ENCODE data around the gene CMTM4.

The CMTM4 gene

GRCh38 chr16:66740010-66740409 is 43.5 kb upstream of the CMTM4 start:
- ChIA-PET POLR2A (interaction anchor here (0.6 to 1.1 kb wide), 4 partner anchors 27 to 1563 kb away, joined by 3 read pairs; no protein-coding TSS in a partner anchor), CTCF (interaction anchor here (1.0 to 20.6 kb wide), 18 partner anchors 3 to 334 kb away, joined by 3 to 501 read pairs (median 9); partner anchors contain the start of genes DYNC1LI2 and NAE1)
- DNase-seq (ENCODE audit: low read depth, low spot score): no peak

GRCh38 chr16:66735891-66736290 is 39.3 kb upstream of the CMTM4 start:
- H3K4me3 ChIP-seq (ENCODE audit: low read depth, low read length): no peak overlapping the region
- ChIA-PET POLR2A (no interaction called here), CTCF (interaction anchor here (1.1 to 20.6 kb wide), 8 partner anchors 2 to 132 kb away, joined by 3 to 501 read pairs (median 14); partner anchors contain the start of genes DYNC1LI2 and NAE1)
- no peak for DNase-seq (ENCODE audit: low read depth, low spot score)
- TF ChIP-seq CTCF (IDR thresholded peaks at IDR 0.05; ENCODE audit: insufficient read depth, low read length, missing control alignments): no peak

More at GRCh38 chr16:66740010-66740409, 43.5 kb upstream of the CMTM4 start:
- no peak overlapping the region for H3K4me3 ChIP-seq (ENCODE audit: low read depth, low read length)
- peak; percentile 44 for TF ChIP-seq CTCF (IDR thresholded peaks at IDR 0.05; ENCODE audit: insufficient read depth, low read length, missing control alignments)

GRCh38 chr16:66731101-66731500 is 34.6 kb upstream of the CMTM4 start:
- no peak for TF ChIP-seq CTCF (IDR thresholded peaks at IDR 0.05; ENCODE audit: insufficient read depth, low read length, missing control alignments)
- no peak overlapping the region for H3K4me3 ChIP-seq (ENCODE audit: low read depth, low read length)
- POLR2A ChIA-PET: no interaction called here
- DNase-seq (ENCODE audit: low read depth, low spot score): no peak
- CTCF ChIA-PET: interaction anchor here (0.9 to 19.9 kb wide), 8 partner anchors 9 to 136 kb away, joined by 3 to 501 read pairs (median 4); partner anchors contain the start of genes DYNC1LI2 and NAE1

- no peak overlapping the region for H3K4me3 ChIP-seq (ENCODE audit: low read depth, low read length)
- no peak for TF ChIP-seq CTCF (IDR thresholded peaks at IDR 0.05; ENCODE audit: insufficient read depth, low read length, missing control alignments)
- no peak for DNase-seq (ENCODE audit: low read depth, low spot score)
- ChIA-PET CTCF (interaction anchor here (0.9 to 19.9 kb wide), 26 partner anchors 12 to 323 kb away, joined by 3 to 501 read pairs (median 7); partner anchors contain the start of genes DYNC1LI2 and NAE1), POLR2A (interaction anchor here (1.2 kb wide), 1 partner anchor 13 kb away, joined by 3 read pairs; no protein-coding TSS in a partner anchor)
Observed at GRCh38 chr16:66728804-66729203, 32.3 kb upstream of the CMTM4 start.

GRCh38 chr16:66728117-66728787 is 31.7 kb upstream of the CMTM4 start:
- ChIA-PET POLR2A (interaction anchor here (1.2 kb wide), 1 partner anchor 13 kb away, joined by 3 read pairs; no protein-coding TSS in a partner anchor), CTCF (interaction anchor here (0.9 to 19.9 kb wide), 29 partner anchors 11 to 322 kb away, joined by 3 to 501 read pairs (median 5); partner anchors contain the start of genes DYNC1LI2 and NAE1)
- no peak overlapping the region for H3K4me3 ChIP-seq (ENCODE audit: low read depth, low read length)
- peak; percentile 51 for TF ChIP-seq CTCF (IDR thresholded peaks at IDR 0.05; ENCODE audit: insufficient read depth, low read length, missing control alignments)
- no peak for DNase-seq (ENCODE audit: low read depth, low spot score)

GRCh38 chr16:66720766-66721165 is 24.2 kb upstream of the CMTM4 start:
- H3K4me3 ChIP-seq (ENCODE audit: low read depth, low read length): no peak overlapping the region
- POLR2A ChIA-PET: no interaction called here
- DNase-seq (ENCODE audit: low read depth, low spot score): no peak
- CTCF ChIA-PET: interaction anchor here (0.9 to 2.7 kb wide), 5 partner anchors 9 to 112 kb away, joined by 3 to 19 read pairs (median 8); no protein-coding TSS in a partner anchor
- TF ChIP-seq CTCF (IDR thresholded peaks at IDR 0.05; ENCODE audit: insufficient read depth, low read length, missing control alignments): no peak
